ENCODE results near the gene HDAC8.

DNA sequence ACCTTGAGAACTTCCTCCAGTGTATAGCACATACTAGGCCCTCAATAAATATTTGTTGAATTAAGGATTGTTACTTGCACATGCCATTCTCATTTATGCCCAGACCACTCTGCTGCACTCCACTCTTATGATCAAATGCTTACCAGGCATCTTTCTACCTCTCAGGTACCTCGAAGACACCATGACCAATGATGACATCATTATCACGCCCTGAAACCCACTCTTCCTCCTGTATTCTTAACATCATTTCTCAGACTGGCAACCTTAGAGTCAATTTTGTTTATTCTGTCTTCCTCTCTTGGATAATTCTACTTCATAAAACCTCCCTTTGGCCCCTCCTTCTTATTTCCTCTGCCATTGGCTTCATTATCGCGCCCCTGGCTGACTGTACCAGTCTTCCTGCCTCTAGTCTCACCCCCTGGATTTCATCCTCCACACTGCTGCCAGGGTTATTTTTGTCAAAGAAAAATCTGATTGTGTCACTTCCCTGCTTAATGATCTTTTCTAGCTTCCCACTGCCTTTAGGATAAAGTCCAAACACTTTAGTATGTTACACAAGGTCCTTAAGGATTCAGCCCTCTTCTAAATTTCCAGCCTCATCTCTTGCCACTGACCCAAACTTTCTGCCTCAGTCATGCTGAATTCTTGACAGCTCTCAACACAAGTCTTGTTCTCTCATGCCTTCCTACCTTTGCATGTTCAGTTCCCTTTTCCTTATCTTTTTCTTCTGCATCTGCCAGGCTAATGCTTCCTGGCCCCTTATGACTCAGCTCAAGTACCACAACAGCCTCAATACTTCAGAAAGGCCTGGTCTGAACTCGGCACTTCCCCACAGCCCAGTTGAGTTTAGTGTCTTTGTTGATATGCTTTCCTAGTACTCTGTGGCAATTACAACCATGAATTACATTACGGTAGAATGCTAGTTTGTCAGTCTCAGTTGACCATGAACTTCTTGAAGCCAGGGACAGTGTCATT is 45.8 kb downstream of the HDAC8 start:
- TF ChIP-seq, protein P1, sequence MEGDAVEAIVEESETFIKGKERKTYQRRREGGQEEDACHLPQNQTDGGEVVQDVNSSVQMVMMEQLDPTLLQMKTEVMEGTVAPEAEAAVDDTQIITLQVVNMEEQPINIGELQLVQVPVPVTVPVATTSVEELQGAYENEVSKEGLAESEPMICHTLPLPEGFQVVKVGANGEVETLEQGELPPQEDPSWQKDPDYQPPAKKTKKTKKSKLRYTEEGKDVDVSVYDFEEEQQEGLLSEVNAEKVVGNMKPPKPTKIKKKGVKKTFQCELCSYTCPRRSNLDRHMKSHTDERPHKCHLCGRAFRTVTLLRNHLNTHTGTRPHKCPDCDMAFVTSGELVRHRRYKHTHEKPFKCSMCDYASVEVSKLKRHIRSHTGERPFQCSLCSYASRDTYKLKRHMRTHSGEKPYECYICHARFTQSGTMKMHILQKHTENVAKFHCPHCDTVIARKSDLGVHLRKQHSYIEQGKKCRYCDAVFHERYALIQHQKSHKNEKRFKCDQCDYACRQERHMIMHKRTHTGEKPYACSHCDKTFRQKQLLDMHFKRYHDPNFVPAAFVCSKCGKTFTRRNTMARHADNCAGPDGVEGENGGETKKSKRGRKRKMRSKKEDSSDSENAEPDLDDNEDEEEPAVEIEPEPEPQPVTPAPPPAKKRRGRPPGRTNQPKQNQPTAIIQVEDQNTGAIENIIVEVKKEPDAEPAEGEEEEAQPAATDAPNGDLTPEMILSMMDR (conservative IDR thresholded peaks at IDR 0.05 in 1 of 2, IDR thresholded peaks at IDR 0.05 in 1 of 2; ENCODE audit: extremely low read depth in 1 of 2, insufficient read depth in 1 of 2, low read depth in 1 of 2, low read length in 2 of 2) = no peak
- TF ChIP-seq EZH2 (IDR thresholded peaks at IDR 0.05; ENCODE audit: borderline replicate concordance, low read length) = no peak

Data from mammary epithelial cell (primary cell).